Measurements from ENCODE around the gene CCDC40. TPM values are rescaled to one million over a fixed set of nuclear protein-coding genes. Genes with fewer than 3 reads are reported as not detected.

Gene CCDC40
- total and polyA plus RNA-seq, 2 donors (not counting 1 experiment from before 2014, with no cell fraction given) = 0.53 to 1.5 TPM

GRCh38 chr17:80026359-80027042, 9.9 kb upstream of the CCDC40 start:
- TF ChIP-seq EZH2 (IDR thresholded peaks at IDR 0.05; ENCODE audit: low read length, missing control alignments) (no peak), CTCF (conservative IDR thresholded peaks at IDR 0.05 in 1 of 2, IDR thresholded peaks at IDR 0.05 in 1 of 2; ENCODE audit: low read depth in 1 of 2, low read length in 2 of 2) (no peak)
- DNase-seq (ENCODE audit: low read depth in 2 of 2) = no peak
- H3K27ac ChIP-seq (ENCODE audit: insufficient read depth, low read length) = no peak overlapping the region
- H3K9me3 ChIP-seq (ENCODE audit: control insufficient read depth, insufficient read depth, low read depth, low read length) = no peaks in the 10 kb centered on the region
- H3K4me2 ChIP-seq (ENCODE audit: extremely low read depth, insufficient read depth, low read length) = no peak overlapping the region
- peaks cover 8% of the 10 kb centered on the region for H3K79me2 ChIP-seq (ENCODE audit: control insufficient read depth, insufficient read depth, low read length)
- no peak overlapping the region for H2AFZ ChIP-seq (ENCODE audit: low read length)
- H4K20me1 ChIP-seq (ENCODE audit: control insufficient read depth, extremely low read depth, insufficient read depth, low read length) = no peaks in the 10 kb centered on the region
- peaks cover 12% of the 10 kb centered on the region for H3K4me1 ChIP-seq (ENCODE audit: control insufficient read depth, extremely low read depth, insufficient read depth, low read length)
- no peak overlapping the region for H3K9ac ChIP-seq (ENCODE audit: insufficient read depth, low read length)
- H3K36me3 ChIP-seq (ENCODE audit: control insufficient read depth, insufficient read depth, low read length) = no peaks in the 10 kb centered on the region
- H3K4me3 ChIP-seq (replicated peaks in 1 of 4; ENCODE audit: control extremely low read depth in 1 of 4, insufficient read depth in 1 of 4, low read depth in 3 of 4, low read length in 4 of 4) = no peak overlapping the region
- no peaks in the 10 kb centered on the region for H3K27me3 ChIP-seq (ENCODE audit: control insufficient read depth, insufficient read depth, low read length)

GRCh38 chr17:80027043-80027435, 9.4 kb upstream of the CCDC40 start:
- H4K20me1 ChIP-seq (ENCODE audit: control insufficient read depth, extremely low read depth, insufficient read depth, low read length) = no peaks in the 10 kb centered on the region
- no peak for TF ChIP-seq CTCF (conservative IDR thresholded peaks at IDR 0.05 in 1 of 2, IDR thresholded peaks at IDR 0.05 in 1 of 2; ENCODE audit: low read depth in 1 of 2, low read length in 2 of 2)
- no peak for TF ChIP-seq EZH2 (IDR thresholded peaks at IDR 0.05; ENCODE audit: low read length, missing control alignments)
- no peaks in the 10 kb centered on the region for H3K27me3 ChIP-seq (ENCODE audit: control insufficient read depth, insufficient read depth, low read length)
- no peak overlapping the region for H2AFZ ChIP-seq (ENCODE audit: low read length)
- H3K36me3 ChIP-seq (ENCODE audit: control insufficient read depth, insufficient read depth, low read length) = no peaks in the 10 kb centered on the region
- H3K27ac ChIP-seq (ENCODE audit: insufficient read depth, low read length) = no peak overlapping the region
- no peak for DNase-seq (ENCODE audit: low read depth in 2 of 2)
- H3K4me2 ChIP-seq (ENCODE audit: extremely low read depth, insufficient read depth, low read length) = no peak overlapping the region
- peaks cover 12% of the 10 kb centered on the region for H3K4me1 ChIP-seq (ENCODE audit: control insufficient read depth, extremely low read depth, insufficient read depth, low read length)
- H3K79me2 ChIP-seq (ENCODE audit: control insufficient read depth, insufficient read depth, low read length) = peaks cover 8% of the 10 kb centered on the region
- no peaks in the 10 kb centered on the region for H3K9me3 ChIP-seq (ENCODE audit: control insufficient read depth, insufficient read depth, low read depth, low read length)
- H3K9ac ChIP-seq (ENCODE audit: insufficient read depth, low read length) = no peak overlapping the region
- no peak overlapping the region for H3K4me3 ChIP-seq (replicated peaks in 1 of 4; ENCODE audit: control extremely low read depth in 1 of 4, insufficient read depth in 1 of 4, low read depth in 3 of 4, low read length in 4 of 4)

DNA sequence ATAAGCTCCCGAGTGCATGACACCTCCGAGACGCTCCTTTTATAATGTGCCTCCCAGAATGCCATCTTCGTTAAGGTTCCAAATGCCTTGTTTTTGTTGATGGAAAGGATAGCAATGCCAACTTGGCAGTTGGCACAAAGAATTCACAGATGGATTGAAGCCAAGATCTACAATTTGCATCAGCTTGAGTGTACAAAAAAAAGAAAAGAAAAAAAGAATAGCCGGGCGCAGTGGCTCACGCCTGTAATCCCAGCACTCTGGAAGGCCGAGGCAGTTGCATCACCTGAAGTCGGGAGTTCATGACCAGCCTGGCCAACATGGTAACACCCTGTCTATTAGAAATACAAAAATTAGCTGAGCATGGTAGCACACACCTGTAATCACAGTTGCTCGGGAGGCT, 8.4 kb upstream of the CCDC40 start:
- Histone ChIP-seq H3K27me3 (ENCODE audit: control insufficient read depth, insufficient read depth, low read length) (no peaks in the 10 kb centered on the region), H3K4me3 (replicated peaks in 1 of 4; ENCODE audit: control extremely low read depth in 1 of 4, insufficient read depth in 1 of 4, low read depth in 3 of 4, low read length in 4 of 4) (no peak overlapping the region), H4K20me1 (ENCODE audit: control insufficient read depth, extremely low read depth, insufficient read depth, low read length) (no peaks in the 10 kb centered on the region), H3K27ac (ENCODE audit: insufficient read depth, low read length) (no peak overlapping the region), H3K9me3 (ENCODE audit: control insufficient read depth, insufficient read depth, low read depth, low read length) (no peaks in the 10 kb centered on the region), H3K36me3 (ENCODE audit: control insufficient read depth, insufficient read depth, low read length) (no peaks in the 10 kb centered on the region), H2AFZ (ENCODE audit: low read length) (no peak overlapping the region), H3K4me2 (ENCODE audit: extremely low read depth, insufficient read depth, low read length) (no peak overlapping the region), H3K4me1 (ENCODE audit: control insufficient read depth, extremely low read depth, insufficient read depth, low read length) (peaks cover 12% of the 10 kb centered on the region), H3K79me2 (ENCODE audit: control insufficient read depth, insufficient read depth, low read length) (peaks cover 10% of the 10 kb centered on the region), H3K9ac (ENCODE audit: insufficient read depth, low read length) (no peak overlapping the region)
- TF ChIP-seq EZH2 (IDR thresholded peaks at IDR 0.05; ENCODE audit: low read length, missing control alignments) = no peak
- no peak for TF ChIP-seq CTCF (conservative IDR thresholded peaks at IDR 0.05 in 1 of 2, IDR thresholded peaks at IDR 0.05 in 1 of 2; ENCODE audit: low read depth in 1 of 2, low read length in 2 of 2)
- no peak for DNase-seq (ENCODE audit: low read depth in 2 of 2)

Measured in fibroblast of lung (primary cell).